ENCODE measurements around the gene CCM2L. TPM values are rescaled to one million over a fixed set of nuclear protein-coding genes. Genes with fewer than 3 reads are reported as not detected.

The CCM2L gene
- total RNA-seq, 2 experiments from 2014 or later = not detected

- H3K4me3 Mint-ChIP-seq = no peak overlapping the region
- H3K27me3 Mint-ChIP-seq = peaks cover 22% of the 10 kb centered on the region
- DNase-seq = no peak
- H3K4me1 Mint-ChIP-seq = peaks cover 6% of the 10 kb centered on the region
- H3K27ac Mint-ChIP-seq = no peak overlapping the region
- no peaks in the 10 kb centered on the region for H3K9me3 Mint-ChIP-seq
- no peaks in the 10 kb centered on the region for H3K36me3 Mint-ChIP-seq
Measured at GRCh38 chr20:32009564-32009963, 674 bp upstream of the CCM2L start.

GRCh38 chr20:32010666-32011065 lies 428 bp downstream of the CCM2L start:
- no peak for DNase-seq
- H3K4me1 Mint-ChIP-seq = peaks cover 6% of the 10 kb centered on the region
- peaks cover 25% of the 10 kb centered on the region for H3K27me3 Mint-ChIP-seq
- no peaks in the 10 kb centered on the region for H3K9me3 Mint-ChIP-seq
- no peak overlapping the region for H3K27ac Mint-ChIP-seq
- H3K4me3 Mint-ChIP-seq = no peak overlapping the region
- H3K36me3 Mint-ChIP-seq = no peaks in the 10 kb centered on the region

- peaks cover 34% of the 10 kb centered on the region for H3K27me3 Mint-ChIP-seq
- H3K4me3 Mint-ChIP-seq = no peak overlapping the region
- H3K9me3 Mint-ChIP-seq = no peaks in the 10 kb centered on the region
- H3K36me3 Mint-ChIP-seq = no peaks in the 10 kb centered on the region
- DNase-seq = no peak
- H3K27ac Mint-ChIP-seq = no peak overlapping the region
- H3K4me1 Mint-ChIP-seq = peaks cover 6% of the 10 kb centered on the region
Measured at GRCh38 chr20:32012159-32012688, 2.0 kb downstream of the CCM2L start.

GRCh38 chr20:32013326-32013725 lies 3.1 kb downstream of the CCM2L start:
- H3K9me3 Mint-ChIP-seq = no peaks in the 10 kb centered on the region
- peaks cover under 1% of the 10 kb centered on the region for H3K4me1 Mint-ChIP-seq
- no peak overlapping the region for H3K4me3 Mint-ChIP-seq
- no peaks in the 10 kb centered on the region for H3K36me3 Mint-ChIP-seq
- peaks cover 43% of the 10 kb centered on the region for H3K27me3 Mint-ChIP-seq
- no peak for DNase-seq
- H3K27ac Mint-ChIP-seq = no peak overlapping the region

GRCh38 chr20:32017711-32018251 lies 7.5 kb downstream of the CCM2L start:
- no peaks in the 10 kb centered on the region for H3K9me3 Mint-ChIP-seq
- H3K27me3 Mint-ChIP-seq = peaks cover 64% of the 10 kb centered on the region
- peaks cover 8% of the 10 kb centered on the region for H3K4me1 Mint-ChIP-seq
- peak overlapping the region; percentile 73 for H3K4me3 Mint-ChIP-seq
- H3K36me3 Mint-ChIP-seq = no peaks in the 10 kb centered on the region
- no peak overlapping the region for H3K27ac Mint-ChIP-seq
- peak; percentile 30 for DNase-seq

- H3K36me3 Mint-ChIP-seq = no peaks in the 10 kb centered on the region
- H3K9me3 Mint-ChIP-seq = no peaks in the 10 kb centered on the region
- H3K27me3 Mint-ChIP-seq = peaks cover 71% of the 10 kb centered on the region
- peaks cover 8% of the 10 kb centered on the region for H3K4me1 Mint-ChIP-seq
- peak; percentile 42 for DNase-seq
- peak overlapping the region; percentile 73 for H3K4me3 Mint-ChIP-seq
- no peak overlapping the region for H3K27ac Mint-ChIP-seq
Measured at GRCh38 chr20:32018269-32019155, 8.3 kb downstream of the CCM2L start.

- Mint-ChIP-seq H3K4me1 (peaks cover 8% of the 10 kb centered on the region), H3K36me3 (no peaks in the 10 kb centered on the region), H3K27ac (no peak overlapping the region), H3K9me3 (no peaks in the 10 kb centered on the region), H3K27me3 (peaks cover 76% of the 10 kb centered on the region), H3K4me3 (peak overlapping the region; percentile 67)
- peak; percentile 22 for DNase-seq
Measured at GRCh38 chr20:32019156-32019510, 8.9 kb downstream of the CCM2L start.

- H3K9me3 Mint-ChIP-seq = no peaks in the 10 kb centered on the region
- H3K4me3 Mint-ChIP-seq = peak overlapping the region; percentile 67
- H3K36me3 Mint-ChIP-seq = no peaks in the 10 kb centered on the region
- no peak overlapping the region for H3K27ac Mint-ChIP-seq
- H3K27me3 Mint-ChIP-seq = peaks cover 77% of the 10 kb centered on the region
- DNase-seq = no peak
- H3K4me1 Mint-ChIP-seq = peaks cover 8% of the 10 kb centered on the region
Measured at GRCh38 chr20:32019563-32020463, 9.6 kb downstream of the CCM2L start.

- no peaks in the 10 kb centered on the region for H3K9me3 Mint-ChIP-seq
- H3K27ac Mint-ChIP-seq = no peak overlapping the region
- H3K4me1 Mint-ChIP-seq = peaks cover 8% of the 10 kb centered on the region
- no peak for DNase-seq
- peaks cover 82% of the 10 kb centered on the region for H3K27me3 Mint-ChIP-seq
- H3K36me3 Mint-ChIP-seq = no peaks in the 10 kb centered on the region
- no peak overlapping the region for H3K4me3 Mint-ChIP-seq
Measured at GRCh38 chr20:32021091-32021490, 10.9 kb downstream of the CCM2L start.

GRCh38 chr20:32024683-32025295 lies 14.6 kb downstream of the CCM2L start:
- no peaks in the 10 kb centered on the region for H3K36me3 Mint-ChIP-seq
- H3K27me3 Mint-ChIP-seq = peaks cover 67% of the 10 kb centered on the region
- H3K9me3 Mint-ChIP-seq = no peaks in the 10 kb centered on the region
- H3K4me1 Mint-ChIP-seq = peaks cover 2% of the 10 kb centered on the region
- H3K4me3 Mint-ChIP-seq = no peak overlapping the region
- H3K27ac Mint-ChIP-seq = no peak overlapping the region
- DNase-seq = no peak

- Mint-ChIP-seq H3K4me3 (no peak overlapping the region), H3K4me1 (no peaks in the 10 kb centered on the region), H3K9me3 (no peaks in the 10 kb centered on the region), H3K36me3 (no peaks in the 10 kb centered on the region), H3K27ac (no peak overlapping the region), H3K27me3 (peaks cover 52% of the 10 kb centered on the region)
- no peak for DNase-seq
Measured at GRCh38 chr20:32027643-32028042, 17.4 kb downstream of the CCM2L start.

GRCh38 chr20:32028647-32029372 lies 18.6 kb downstream of the CCM2L start:
- Mint-ChIP-seq H3K36me3 (no peaks in the 10 kb centered on the region), H3K4me1 (no peaks in the 10 kb centered on the region), H3K4me3 (no peak overlapping the region), H3K27me3 (peaks cover 51% of the 10 kb centered on the region), H3K27ac (no peak overlapping the region), H3K9me3 (no peaks in the 10 kb centered on the region)
- no peak for DNase-seq

GRCh38 chr20:32029561-32029960 lies 19.3 kb downstream of the CCM2L start:
- H3K27ac Mint-ChIP-seq = no peak overlapping the region
- H3K36me3 Mint-ChIP-seq = no peaks in the 10 kb centered on the region
- no peak overlapping the region for H3K4me3 Mint-ChIP-seq
- no peaks in the 10 kb centered on the region for H3K9me3 Mint-ChIP-seq
- no peaks in the 10 kb centered on the region for H3K4me1 Mint-ChIP-seq
- no peak for DNase-seq
- H3K27me3 Mint-ChIP-seq = peaks cover 49% of the 10 kb centered on the region

All from activated naive CD8-positive, alpha-beta T cell treated with anti-CD3 and anti-CD28 coated beads for 36 hours (primary cell).